GM19463 (cell line): ENCODE data around the gene PLEKHA6.
A peak's percentile ranks its signal among the peaks of the same experiment; 100 is the strongest.
"Not testable (repeated sequence)": the region's sequence is repeated elsewhere in the genome, so short reads cannot be mapped to it uniquely, and the experiment has no call there.

Experiments
- ATAC-seq: cut with Tn5 transposase; IDR thresholded peaks from one replicate; pipeline ENCODE4 v1.9.1; 2021; ENCODE audit warnings: mild to moderate bottlenecking, moderate library complexity; ENCODE audit not compliant: unreplicated experiment

The PLEKHA6 gene

DNA sequence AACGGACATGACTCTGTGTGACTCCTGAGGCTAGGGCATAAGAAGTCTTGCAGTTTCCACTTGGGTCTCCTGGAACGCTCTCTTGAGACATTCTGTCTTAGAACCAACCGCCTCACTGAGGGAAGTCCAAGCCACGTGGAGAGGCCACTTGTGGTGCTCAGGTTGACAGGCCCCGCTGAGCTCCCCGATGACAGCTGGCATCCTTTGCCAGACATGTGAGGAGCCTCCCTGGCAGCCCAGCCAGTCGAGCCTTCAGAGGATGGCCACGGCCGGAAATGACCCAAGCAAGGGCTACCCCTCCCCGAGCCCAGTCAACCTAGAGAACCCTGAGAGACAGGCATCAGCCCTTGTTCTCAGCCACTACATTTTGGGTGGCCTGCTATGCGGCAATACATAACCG lies 20.7 kb downstream of the PLEKHA6 start:
- ATAC-seq: no peak

GRCh38 chr1:204338360-204338759 lies 21.4 kb downstream of the PLEKHA6 start:
- no peak for ATAC-seq

DNA sequence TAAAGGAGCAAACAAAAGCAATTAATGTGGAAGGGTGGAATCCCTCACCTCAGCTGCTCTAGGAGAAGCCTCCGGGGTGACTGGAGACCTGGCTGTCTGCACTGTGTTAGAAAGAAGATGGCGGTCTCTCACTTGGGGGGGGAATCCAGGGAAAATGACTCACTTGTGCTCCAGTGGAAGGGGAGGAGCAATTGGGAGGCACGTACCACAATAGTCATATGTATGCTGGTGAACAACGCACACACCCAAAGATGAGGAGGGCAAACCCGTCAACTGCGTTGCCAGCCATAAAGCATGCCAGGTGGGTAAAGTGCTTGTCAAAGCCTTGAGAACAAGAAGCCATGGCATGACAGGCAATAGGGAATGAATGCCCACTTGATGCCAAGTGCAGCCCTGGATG lies 22.1 kb downstream of the PLEKHA6 start:
- no peak for ATAC-seq

- ATAC-seq: no peak
Measured at GRCh38 chr1:204337036-204337429, 22.7 kb downstream of the PLEKHA6 start.

- ATAC-seq: no peak
Measured at GRCh38 chr1:204336421-204337035, 23.2 kb downstream of the PLEKHA6 start.

GRCh38 chr1:204335533-204335932 lies 24.2 kb downstream of the PLEKHA6 start:
- ATAC-seq: no peak

GRCh38 chr1:204335085-204335484 lies 24.6 kb downstream of the PLEKHA6 start:
- ATAC-seq: no peak

DNA sequence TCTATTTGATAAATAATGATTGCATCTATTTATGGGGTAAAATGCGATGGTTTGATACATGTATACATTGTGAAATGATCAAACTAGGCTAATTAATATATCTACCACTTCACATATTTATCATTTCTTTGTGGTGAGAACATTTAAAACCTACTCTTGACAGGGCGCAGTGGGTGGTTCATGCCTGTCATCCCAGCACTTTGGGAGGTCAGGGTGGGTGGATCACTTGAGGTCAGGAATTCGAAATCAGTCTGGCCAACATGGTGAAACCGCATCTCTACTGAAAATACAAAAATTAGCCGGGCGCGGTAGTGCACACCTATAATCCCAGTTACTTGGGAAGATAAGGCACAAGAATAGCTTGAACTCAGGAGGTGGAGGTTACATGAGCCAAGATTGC lies 25.3 kb downstream of the PLEKHA6 start:
- ATAC-seq: no peak

GRCh38 chr1:204333427-204333826 lies 26.3 kb downstream of the PLEKHA6 start:
- ATAC-seq: no peak

- ATAC-seq: no peak
Measured at GRCh38 chr1:204331847-204332487, 27.8 kb downstream of the PLEKHA6 start.

DNA sequence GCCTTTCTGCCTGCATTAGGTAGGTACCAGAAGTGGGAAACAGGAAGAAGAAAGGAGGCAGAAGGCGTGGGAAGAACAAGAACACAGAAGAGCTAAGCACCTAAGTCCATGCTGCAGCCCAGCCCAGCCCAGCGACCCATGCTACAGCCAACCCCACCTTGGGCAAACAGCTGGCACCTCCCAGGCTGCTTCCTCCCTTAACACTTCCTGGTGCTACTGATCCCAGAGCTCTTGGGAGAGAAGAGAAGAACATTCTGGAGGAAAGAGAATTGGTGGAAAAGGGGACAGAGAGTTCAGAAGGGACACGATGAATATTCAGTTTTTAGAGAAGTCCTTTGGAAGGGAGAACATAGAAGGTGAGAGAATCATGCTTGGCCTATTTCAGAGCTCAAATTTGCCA lies 28.5 kb downstream of the PLEKHA6 start:
- no peak for ATAC-seq

GRCh38 chr1:204327870-204328269 lies 31.9 kb downstream of the PLEKHA6 start:
- ATAC-seq: not testable (repeated sequence)

DNA sequence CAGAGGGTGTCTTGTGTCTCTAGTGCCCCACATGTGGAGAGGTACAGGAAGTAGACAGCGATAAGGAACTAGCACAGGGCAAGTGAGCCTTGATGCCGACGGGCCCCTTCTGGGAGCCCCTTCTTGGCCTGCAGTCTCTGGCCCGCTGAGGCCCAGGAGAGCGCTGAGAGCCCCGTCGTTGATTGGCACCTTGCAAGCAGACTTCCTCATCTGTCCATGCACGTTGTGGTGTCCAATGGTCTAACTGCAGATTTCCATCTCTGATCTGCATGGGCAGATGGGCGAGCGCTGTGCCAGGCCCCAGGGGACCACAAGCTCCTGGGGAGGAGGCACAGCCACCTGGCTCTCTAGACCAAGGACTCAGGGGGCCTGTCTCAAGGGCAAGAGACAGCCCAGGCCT lies 32.4 kb downstream of the PLEKHA6 start:
- no peak for ATAC-seq

- no peak for ATAC-seq
Measured at GRCh38 chr1:204326771-204327300, 32.9 kb downstream of the PLEKHA6 start.

DNA sequence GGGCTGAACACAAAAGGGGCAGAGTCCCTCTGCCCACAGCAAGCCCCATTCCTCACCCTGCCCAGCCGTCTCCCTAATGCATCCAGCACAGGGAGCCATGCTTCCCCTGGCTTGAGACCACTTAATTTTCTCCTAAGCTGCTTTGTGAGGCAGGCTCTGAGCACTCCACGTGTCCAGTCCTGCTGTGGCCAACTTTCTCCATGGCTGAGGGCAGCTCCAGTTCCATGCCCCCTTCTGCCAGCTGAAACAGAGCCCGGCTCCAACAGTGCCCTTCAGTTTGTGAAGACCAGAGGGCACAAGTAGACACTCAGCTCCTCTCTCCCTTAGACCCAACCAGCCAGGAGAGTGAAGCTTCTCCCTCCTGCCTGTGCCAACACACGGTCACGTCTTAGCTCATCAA lies 33.8 kb downstream of the PLEKHA6 start:
- no peak for ATAC-seq

DNA sequence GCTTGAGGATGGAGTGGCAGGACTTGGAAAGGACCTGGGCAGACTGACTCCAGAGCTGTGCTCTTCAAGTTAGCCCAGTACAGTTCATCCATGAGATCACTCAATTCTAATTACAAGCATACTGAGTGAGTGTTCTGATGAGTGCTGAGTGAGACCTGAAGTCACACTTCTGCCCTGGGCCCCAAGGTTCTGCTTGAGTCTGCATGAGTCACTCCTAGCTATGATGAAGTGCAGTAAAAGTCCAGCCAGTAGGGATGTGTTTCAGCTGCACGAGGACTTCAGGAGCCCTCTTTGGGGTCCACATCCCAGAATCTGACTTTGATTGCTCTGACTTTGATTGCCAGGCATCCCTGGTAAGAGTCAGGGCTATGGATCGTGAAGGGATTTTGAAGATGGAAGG lies 35.8 kb downstream of the PLEKHA6 start:
- ATAC-seq: peak; percentile 48

- no peak for ATAC-seq
Measured at GRCh38 chr1:204322339-204322868, 37.3 kb downstream of the PLEKHA6 start.

DNA sequence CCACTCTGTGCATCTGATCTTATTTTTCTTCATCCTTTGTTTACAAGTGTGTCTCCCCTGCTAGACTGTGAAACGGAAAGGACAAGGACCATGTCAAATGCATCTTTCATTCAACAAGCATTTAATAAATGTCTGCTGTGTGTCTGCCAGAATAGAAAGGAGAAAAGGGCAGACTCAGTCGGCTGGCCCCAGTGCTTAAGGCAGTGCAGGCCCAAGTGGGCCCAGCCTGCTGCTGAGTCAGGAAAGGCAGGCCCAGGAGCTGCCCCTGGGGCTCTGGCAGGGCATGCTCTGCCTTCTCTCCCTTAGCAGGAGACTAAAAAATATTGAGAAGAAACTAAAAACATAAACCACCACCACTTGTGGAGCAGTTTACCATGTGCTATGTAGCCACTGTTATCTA lies 38.1 kb downstream of the PLEKHA6 start:
- ATAC-seq: no peak

DNA sequence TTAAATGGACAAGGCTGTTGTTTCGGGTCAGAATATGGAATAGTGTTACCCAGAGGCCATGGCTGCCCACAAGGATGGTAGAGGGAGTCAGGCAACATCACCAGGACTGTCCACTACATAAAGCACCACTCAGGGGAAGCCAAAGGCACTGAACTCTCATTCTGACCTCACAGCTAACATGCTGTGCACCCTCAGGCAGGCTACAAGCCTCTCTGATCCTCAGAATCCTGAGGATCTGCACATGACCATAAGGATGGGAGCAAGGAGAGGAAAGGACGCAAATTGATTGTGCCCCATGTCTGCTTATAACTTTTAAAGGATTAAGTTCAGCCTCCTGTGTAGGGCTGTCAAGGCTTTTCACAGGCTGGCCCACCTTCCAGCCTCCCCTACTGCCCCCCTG lies 38.7 kb downstream of the PLEKHA6 start:
- ATAC-seq: no peak

- no peak for ATAC-seq
Measured at GRCh38 chr1:204320382-204320804, 39.3 kb downstream of the PLEKHA6 start.

DNA sequence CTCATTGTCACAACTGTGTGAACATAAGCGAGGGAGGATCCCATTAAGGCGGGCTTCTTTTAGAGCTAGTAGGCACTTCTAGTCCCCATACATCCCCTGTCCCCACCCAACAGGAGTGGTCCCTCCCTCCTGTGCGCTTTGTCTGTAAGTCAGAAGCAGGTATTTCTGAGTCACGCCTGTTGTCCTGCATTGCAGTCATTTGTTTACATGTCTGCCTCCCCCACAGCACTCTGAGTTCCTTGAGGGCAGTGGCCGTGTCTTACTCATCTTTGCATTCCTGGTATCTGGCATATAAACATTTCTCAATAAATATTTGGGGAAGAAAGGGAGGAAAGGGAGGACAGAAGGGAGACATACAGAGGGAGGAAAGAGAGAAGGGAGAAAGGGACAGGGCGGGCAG lies 40.3 kb downstream of the PLEKHA6 start:
- ATAC-seq: no peak

- ATAC-seq: no peak
Measured at GRCh38 chr1:204319027-204319426, 40.7 kb downstream of the PLEKHA6 start.
